Fibroblast of lung (primary cell): ENCODE measurements around the gene MAB21L2. TPM values are rescaled to one million over a fixed set of nuclear protein-coding genes. Genes with fewer than 3 reads are reported as not detected.

Experiments used
- DNase-seq, 2 donors: peaks; one replicate each; pipeline versions ENCODE4 v3.0.0 to v3.0.0-alpha.2; 2010; ENCODE audit warnings: low read depth in 2 of 2
- H2AFZ ChIP-seq: 2 replicates; pipeline ENCODE4 v1.5.1; 2012; ENCODE audit warnings: low read length, control low read depth, inconsistent platforms
- H3K27ac ChIP-seq: 2 replicates; pipeline ENCODE4 v1.5.1; 2011; ENCODE audit warnings: low read length, control low read depth; ENCODE audit not compliant: insufficient read depth
- H3K27me3 ChIP-seq: 2 replicates; pipeline ENCODE4 v1.5.1; 2011; ENCODE audit warnings: mild to moderate bottlenecking, low read length; ENCODE audit not compliant: control insufficient read depth, insufficient read depth
- H3K36me3 ChIP-seq: 2 replicates; pipeline ENCODE4 v1.5.1; 2011; ENCODE audit warnings: low read length; ENCODE audit not compliant: control insufficient read depth, insufficient read depth
- H3K4me1 ChIP-seq: 2 replicates; pipeline ENCODE4 v1.5.1; 2011; ENCODE audit warnings: low read length; ENCODE audit not compliant: control insufficient read depth, insufficient read depth; ENCODE audit errors: extremely low read depth
- H3K4me2 ChIP-seq: 2 replicates; pipeline ENCODE4 v1.5.1; 2011; ENCODE audit warnings: low read length, control low read depth; ENCODE audit not compliant: insufficient read depth; ENCODE audit errors: extremely low read depth
- H3K4me3 ChIP-seq, 4 experiments: fragments of 200-600 bp in 1 of 4; sonication (generic) in 1 of 4; replicated peaks in 1 of 4; 2 replicates each; pipeline ENCODE4 v1.5.1; 2011 to 2016; ENCODE audit warnings: low read length in 4 of 4, low read depth in 3 of 4, mild to moderate bottlenecking in 3 of 4, control low read depth in 2 of 4, inconsistent platforms in 1 of 4, mixed read lengths in 1 of 4; ENCODE audit not compliant: insufficient read depth in 1 of 4; ENCODE audit errors: control extremely low read depth in 1 of 4
- H3K79me2 ChIP-seq: 2 replicates; pipeline ENCODE4 v1.5.1; 2012; ENCODE audit warnings: mild to moderate bottlenecking, low read length, inconsistent platforms; ENCODE audit not compliant: control insufficient read depth, insufficient read depth
- H3K9ac ChIP-seq: 2 replicates; pipeline ENCODE4 v1.5.1; 2011; ENCODE audit warnings: mild to moderate bottlenecking, low read length, control low read depth; ENCODE audit not compliant: insufficient read depth
- H3K9me3 ChIP-seq: 2 replicates; pipeline ENCODE4 v1.5.1; 2012; ENCODE audit warnings: low read depth, low read length; ENCODE audit not compliant: control insufficient read depth, insufficient read depth
- H4K20me1 ChIP-seq: 2 replicates; pipeline ENCODE4 v1.5.1; 2011; ENCODE audit warnings: low read length; ENCODE audit not compliant: control insufficient read depth, insufficient read depth; ENCODE audit errors: extremely low read depth
- EZH2 ChIP-seq: IDR thresholded peaks from 2 replicates; pipeline ENCODE4 v1.5.1; 2012; ENCODE audit warnings: low read length, control low read depth, mild to moderate bottlenecking; ENCODE audit errors: missing control alignments
- polyA plus RNA-seq, 2 donors: library from polyadenylated mRNA; depleted of rRNA in 1 of 2; stranded (reverse) in 1 of 2; unstranded in 1 of 2; fragments of >200 nt; gene quantifications; 2 replicates each; pipeline ENCODE4 v1.2.1, GENCODE V29; 2011 to 2012; ENCODE audit warnings: missing spikeins in 1 of 2
- total RNA-seq: library from RNA; depleted of rRNA; stranded (reverse); fragments of >200 nt; gene quantifications from 2 replicates; pipeline ENCODE4 v1.2.1, GENCODE V29; 2014
- TF ChIP-seq, protein P1 (sequence below), 2 donors: IDR thresholded peaks in 1 of 2; conservative IDR thresholded peaks in 1 of 2; 1 replicate in 1 of 2; 2 replicates in 1 of 2; pipeline ENCODE4 v1.5.1; 2011 to 2012; ENCODE audit warnings: low read length in 2 of 2, control low read depth in 1 of 2, inconsistent platforms in 1 of 2, low read depth in 1 of 2, mild to moderate bottlenecking in 1 of 2

Gene MAB21L2
- total and polyA plus RNA-seq, 2 donors (not counting 1 experiment from before 2014, with no cell fraction given) = 0.06 TPM; not detected in 1

DNA sequence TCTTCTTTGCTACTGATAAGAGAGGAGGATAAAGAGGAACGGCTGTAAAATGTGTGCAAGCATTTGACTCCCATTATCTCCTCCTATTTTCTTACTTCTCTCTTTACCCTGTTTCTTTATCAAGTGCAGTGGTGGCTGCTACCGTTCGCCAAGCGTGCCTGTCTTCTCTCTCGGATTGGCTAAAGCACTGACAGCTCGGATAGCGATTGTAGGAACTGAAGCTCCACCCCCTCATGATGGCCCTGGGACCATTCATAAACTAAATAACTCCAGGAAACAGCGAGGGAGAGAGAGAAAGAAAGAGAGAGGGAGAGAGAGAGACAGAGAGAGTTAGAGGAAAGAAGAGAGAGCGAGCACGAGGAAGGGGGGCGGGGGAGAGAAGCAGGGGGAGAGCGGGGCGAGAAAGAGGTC is 305 bp upstream of the MAB21L2 start:
- Histone ChIP-seq H3K4me2 (no peak overlapping the region), H3K27ac (no peak overlapping the region), H3K9me3 (no peaks in the 10 kb centered on the region), H3K27me3 (no peaks in the 10 kb centered on the region), H3K79me2 (no peaks in the 10 kb centered on the region), H3K4me1 (no peaks in the 10 kb centered on the region), H3K9ac (no peak overlapping the region), H2AFZ (no peak overlapping the region), H4K20me1 (no peaks in the 10 kb centered on the region), H3K36me3 (no peaks in the 10 kb centered on the region), H3K4me3 (peak overlapping the region in 1 of 4 experiments; percentile 82)
- peak; percentile 88 to 95 for DNase-seq
- TF ChIP-seq, protein P1, sequence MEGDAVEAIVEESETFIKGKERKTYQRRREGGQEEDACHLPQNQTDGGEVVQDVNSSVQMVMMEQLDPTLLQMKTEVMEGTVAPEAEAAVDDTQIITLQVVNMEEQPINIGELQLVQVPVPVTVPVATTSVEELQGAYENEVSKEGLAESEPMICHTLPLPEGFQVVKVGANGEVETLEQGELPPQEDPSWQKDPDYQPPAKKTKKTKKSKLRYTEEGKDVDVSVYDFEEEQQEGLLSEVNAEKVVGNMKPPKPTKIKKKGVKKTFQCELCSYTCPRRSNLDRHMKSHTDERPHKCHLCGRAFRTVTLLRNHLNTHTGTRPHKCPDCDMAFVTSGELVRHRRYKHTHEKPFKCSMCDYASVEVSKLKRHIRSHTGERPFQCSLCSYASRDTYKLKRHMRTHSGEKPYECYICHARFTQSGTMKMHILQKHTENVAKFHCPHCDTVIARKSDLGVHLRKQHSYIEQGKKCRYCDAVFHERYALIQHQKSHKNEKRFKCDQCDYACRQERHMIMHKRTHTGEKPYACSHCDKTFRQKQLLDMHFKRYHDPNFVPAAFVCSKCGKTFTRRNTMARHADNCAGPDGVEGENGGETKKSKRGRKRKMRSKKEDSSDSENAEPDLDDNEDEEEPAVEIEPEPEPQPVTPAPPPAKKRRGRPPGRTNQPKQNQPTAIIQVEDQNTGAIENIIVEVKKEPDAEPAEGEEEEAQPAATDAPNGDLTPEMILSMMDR (conservative IDR thresholded peaks at IDR 0.05 in 1 of 2, IDR thresholded peaks at IDR 0.05 in 1 of 2; ENCODE audit: low read depth in 1 of 2, low read length in 2 of 2) = no peak
- no peak for TF ChIP-seq EZH2

DNA sequence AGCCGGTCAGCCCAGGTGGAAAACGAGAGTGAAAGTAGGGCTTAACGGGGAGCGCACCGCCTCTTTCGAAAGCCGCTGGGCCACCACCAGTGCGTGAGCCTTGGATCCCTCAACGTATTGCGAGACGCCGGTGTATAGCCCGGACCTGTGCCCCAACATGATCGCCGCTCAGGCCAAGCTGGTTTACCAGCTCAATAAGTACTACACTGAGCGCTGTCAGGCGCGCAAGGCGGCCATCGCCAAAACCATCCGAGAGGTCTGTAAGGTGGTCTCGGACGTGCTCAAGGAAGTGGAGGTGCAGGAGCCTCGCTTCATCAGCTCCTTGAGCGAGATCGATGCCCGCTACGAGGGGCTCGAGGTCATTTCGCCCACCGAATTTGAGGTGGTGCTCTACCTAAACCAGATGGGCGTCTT is 929 bp downstream of the MAB21L2 start:
- H2AFZ ChIP-seq = no peak overlapping the region
- H3K27me3 ChIP-seq = no peaks in the 10 kb centered on the region
- no peak for TF ChIP-seq EZH2
- TF ChIP-seq, protein P1 (conservative IDR thresholded peaks at IDR 0.05 in 1 of 2, IDR thresholded peaks at IDR 0.05 in 1 of 2; ENCODE audit: low read depth in 1 of 2, low read length in 2 of 2) = no peak
- no peak overlapping the region for H3K27ac ChIP-seq
- no peak overlapping the region for H3K9ac ChIP-seq
- no peaks in the 10 kb centered on the region for H3K79me2 ChIP-seq
- no peaks in the 10 kb centered on the region for H3K4me1 ChIP-seq
- peak; percentile 51 to 57 for DNase-seq
- H3K36me3 ChIP-seq = no peaks in the 10 kb centered on the region
- no peak overlapping the region for H3K4me2 ChIP-seq
- H3K9me3 ChIP-seq = no peaks in the 10 kb centered on the region
- H3K4me3 ChIP-seq = peak overlapping the region in 2 of 4 experiments; percentile 21 to 82
- no peaks in the 10 kb centered on the region for H4K20me1 ChIP-seq

DNA sequence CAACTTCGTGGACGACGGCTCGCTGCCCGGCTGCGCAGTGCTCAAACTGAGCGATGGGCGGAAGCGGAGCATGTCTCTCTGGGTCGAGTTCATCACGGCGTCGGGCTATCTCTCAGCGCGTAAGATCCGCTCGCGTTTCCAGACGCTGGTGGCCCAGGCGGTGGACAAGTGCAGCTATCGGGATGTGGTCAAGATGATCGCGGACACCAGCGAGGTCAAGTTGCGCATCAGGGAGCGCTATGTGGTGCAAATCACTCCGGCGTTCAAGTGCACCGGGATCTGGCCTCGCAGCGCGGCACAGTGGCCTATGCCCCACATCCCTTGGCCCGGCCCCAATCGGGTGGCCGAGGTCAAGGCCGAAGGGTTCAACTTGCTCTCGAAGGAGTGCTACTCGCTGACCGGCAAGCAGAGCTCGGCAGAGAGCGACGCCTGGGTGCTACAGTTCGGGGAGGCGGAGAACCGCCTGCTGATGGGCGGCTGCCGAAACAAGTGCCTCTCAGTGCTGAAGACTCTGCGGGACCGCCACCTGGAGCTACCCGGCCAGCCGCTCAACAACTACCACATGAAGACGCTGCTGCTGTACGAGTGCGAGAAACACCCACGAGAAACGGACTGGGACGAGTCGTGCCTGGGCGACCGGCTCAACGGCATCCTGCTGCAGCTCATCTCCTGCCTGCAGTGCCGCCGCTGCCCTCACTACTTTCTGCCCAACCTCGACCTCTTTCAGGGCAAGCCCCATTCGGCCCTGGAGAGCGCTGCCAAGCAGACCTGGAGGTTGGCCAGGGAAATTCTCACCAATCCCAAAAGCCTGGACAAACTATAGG is 1.5 kb downstream of the MAB21L2 start:
- DNase-seq = peak; percentile 60 to 61

More for the DNA sequence above, 1.5 kb downstream of the MAB21L2 start:
- Histone ChIP-seq H3K4me1 (no peaks in the 10 kb centered on the region), H3K27me3 (no peaks in the 10 kb centered on the region), H3K36me3 (no peaks in the 10 kb centered on the region), H3K9me3 (no peaks in the 10 kb centered on the region), H4K20me1 (no peaks in the 10 kb centered on the region), H3K27ac (no peak overlapping the region), H3K4me2 (no peak overlapping the region), H3K4me3 (peak overlapping the region in 2 of 4 experiments; percentile 29 to 82), H2AFZ (peak overlapping the region; percentile 5), H3K79me2 (no peaks in the 10 kb centered on the region), H3K9ac (peak overlapping the region; percentile 39)
- no peak for TF ChIP-seq EZH2
- TF ChIP-seq, protein P1 (conservative IDR thresholded peaks at IDR 0.05 in 1 of 2, IDR thresholded peaks at IDR 0.05 in 1 of 2; ENCODE audit: low read depth in 1 of 2, low read length in 2 of 2) = no peak
